HT-29 (cell line): ENCODE measurements around the gene LCP2. TPM values are rescaled to one million over a fixed set of nuclear protein-coding genes. Genes with fewer than 3 reads are reported as not detected.

Experiments
- DNase-seq: peaks from one replicate; pipeline ENCODE4 v3.0.0-alpha.2; 2015; ENCODE audit warnings: low spot score
- total RNA-seq: library from RNA; depleted of rRNA; stranded (reverse); fragments of >200 nt; shearing (Covaris generic); gene quantifications from 2 replicates; pipeline ENCODE4 v1.2.3, GENCODE V29; 2014

Gene LCP2
- total RNA-seq, 1 experiment from 2014 or later, result not detected

DNA sequence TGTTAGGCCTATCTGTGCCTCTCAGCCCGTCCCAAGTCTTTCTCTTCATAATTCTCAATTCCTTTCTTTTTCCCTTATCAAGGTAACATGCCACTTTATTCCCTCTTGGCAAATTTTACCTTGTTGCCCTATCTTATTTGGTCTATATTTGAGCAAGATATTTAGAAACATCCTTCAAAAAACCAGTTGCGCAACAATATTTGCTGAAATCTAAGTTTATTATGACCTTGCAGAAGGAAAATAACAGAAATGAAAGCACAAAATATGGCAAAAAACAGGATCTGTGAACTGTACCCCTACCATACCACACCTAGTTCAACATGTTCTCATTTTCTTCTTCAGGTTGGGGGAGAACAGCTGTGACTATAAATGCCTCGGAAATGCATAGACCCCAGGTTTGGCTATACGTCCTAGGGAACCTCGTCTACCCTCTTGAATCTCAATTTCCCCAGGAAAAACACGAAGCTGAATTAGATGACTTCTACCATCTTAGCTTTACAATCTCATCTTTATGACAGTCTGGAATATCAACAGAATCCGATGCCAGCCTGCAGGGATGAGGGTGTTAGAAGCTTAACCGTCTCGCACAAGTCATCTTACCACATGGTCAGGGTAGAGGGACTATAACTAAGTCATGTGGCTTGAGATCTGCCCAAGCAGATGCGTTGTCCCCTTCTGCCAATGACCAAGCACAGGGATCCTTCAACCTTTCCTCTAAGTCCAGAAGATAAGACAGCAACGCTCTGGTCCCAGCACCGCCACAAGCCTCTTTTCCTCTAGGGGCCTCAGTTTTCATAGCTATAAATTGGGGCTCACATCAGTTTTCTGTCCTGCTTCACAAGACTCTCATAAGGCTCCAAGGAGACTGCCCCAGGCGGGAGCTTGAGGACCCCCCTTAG, 1.3 kb downstream of the LCP2 start:
- DNase-seq, result no peak

DNA sequence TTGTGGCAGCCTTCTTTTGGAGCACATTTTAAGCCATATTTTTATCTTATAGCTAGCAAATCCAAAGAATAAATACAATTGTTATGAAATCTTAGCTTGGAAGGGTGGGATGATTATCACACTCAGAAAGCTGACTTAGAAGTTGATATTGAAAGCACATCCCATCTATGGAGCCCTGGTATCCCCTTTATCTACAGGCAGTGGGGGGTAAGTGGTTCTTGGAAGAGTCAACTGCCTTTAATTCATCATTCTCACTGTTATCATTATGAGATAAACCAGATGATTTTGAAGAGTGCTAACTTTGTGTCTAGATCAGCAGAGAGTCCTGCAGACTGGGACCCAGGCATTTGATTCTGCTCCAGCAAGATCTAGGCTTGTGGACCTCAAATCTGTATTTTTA, 3.0 kb downstream of the LCP2 start:
- no peak for DNase-seq

- no peak for DNase-seq
These were observed 3.5 kb downstream of the LCP2 start for GRCh38 chr5:170294057-170294456.

GRCh38 chr5:170293273-170293672, 4.3 kb downstream of the LCP2 start:
- no peak for DNase-seq

DNA sequence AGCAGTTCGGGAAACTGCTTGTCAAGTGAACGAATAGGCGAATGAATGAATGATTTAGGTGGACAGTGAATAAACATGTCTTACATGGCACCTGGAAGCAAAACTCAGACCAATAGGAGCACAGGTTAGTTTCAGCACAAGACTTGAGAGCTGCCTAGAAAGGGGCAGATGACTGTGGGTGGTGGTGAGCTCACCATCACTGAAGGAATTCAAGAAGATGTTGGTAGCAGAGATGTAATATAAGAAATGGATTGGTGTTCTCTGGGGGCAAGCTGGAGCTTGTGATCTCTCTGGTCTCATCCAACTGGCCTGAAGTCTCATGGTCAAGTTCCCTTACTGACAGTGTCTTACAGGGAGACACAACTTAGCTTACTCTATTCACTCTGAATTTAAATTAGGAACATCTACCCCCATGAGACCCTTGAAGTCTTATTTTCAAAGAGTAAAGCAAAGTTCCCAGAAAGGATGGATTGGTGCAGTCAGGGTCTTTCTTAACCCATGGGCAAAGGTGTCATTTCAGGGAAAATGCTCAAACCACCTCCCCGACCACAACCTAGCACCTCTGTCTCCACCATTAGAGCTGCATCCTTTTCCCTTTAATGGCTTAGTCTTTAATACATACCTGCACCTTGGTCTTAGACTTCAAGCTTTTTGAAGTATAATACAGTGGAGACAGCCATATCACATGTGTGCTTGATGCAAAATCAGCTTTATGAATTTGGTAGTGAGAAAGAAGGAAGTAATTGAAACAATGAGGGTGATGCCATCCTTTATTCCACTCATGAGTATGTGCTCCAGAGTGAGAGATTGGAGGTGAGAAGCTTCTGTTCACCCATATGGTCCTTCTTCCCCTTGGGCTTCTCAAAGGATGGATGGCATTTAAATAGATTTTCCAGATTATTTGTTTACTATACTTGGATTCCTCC, 5.1 kb downstream of the LCP2 start:
- no peak for DNase-seq

DNA sequence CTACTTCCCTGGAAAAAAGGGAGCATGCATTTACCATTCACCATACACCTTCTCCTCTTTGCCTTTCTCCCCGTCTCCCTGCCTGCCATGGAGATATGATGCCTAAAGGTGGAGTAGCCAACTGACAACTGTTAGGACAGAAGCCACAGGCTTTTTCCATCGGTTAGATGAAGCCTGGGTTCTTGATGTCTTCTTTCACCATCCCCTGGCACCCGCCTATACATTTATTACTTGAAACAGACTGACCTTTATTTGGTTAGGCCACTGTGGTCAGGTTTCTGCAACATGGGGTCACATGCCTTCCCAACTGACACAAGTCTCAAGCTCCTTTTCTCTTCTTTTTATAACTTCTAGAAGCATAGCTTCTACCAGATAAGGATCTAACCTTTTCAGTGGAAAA, 7.1 kb downstream of the LCP2 start:
- DNase-seq, result no peak

DNA sequence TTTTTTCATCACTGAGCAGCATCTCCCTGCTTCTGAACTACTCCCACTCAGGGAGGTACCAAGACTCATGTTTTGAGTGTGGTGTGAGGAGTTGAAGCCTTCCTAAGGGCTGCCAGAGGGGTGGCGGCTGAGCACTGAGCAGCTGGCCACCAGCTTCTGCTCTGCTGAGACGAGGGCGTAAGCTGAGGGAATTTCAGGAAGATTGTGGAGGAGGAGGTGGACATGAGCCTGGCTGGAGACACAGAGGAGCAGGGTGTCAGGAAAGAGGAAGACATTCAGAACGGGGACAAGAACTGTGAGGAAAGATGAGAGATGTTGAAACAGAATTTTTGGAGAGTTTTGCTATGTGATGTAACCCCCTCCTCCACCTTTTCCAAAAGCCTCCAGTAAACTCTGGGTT, 7.8 kb downstream of the LCP2 start:
- no peak for DNase-seq

GRCh38 chr5:170289121-170289520, 8.5 kb downstream of the LCP2 start:
- DNase-seq, result no peak

DNA sequence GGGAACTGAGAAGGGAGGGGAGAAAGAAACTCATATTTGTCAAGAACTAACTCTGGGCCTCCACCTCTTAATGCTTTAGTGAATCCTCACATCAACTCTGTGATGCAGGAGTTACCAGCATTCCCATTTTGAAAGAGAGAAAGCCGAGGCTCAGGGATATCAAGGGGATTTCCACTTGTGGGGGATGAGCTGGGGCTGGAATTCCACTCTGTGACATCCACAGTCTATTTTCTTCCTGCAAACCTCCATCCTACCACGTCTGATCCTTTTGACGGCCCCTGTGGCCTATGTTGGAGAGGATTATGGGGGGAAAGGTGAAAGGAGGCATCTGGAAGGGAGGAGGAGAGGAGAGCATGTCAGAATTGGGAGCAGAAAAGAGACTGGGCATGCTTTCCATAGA, 9.0 kb downstream of the LCP2 start:
- no peak for DNase-seq

DNA sequence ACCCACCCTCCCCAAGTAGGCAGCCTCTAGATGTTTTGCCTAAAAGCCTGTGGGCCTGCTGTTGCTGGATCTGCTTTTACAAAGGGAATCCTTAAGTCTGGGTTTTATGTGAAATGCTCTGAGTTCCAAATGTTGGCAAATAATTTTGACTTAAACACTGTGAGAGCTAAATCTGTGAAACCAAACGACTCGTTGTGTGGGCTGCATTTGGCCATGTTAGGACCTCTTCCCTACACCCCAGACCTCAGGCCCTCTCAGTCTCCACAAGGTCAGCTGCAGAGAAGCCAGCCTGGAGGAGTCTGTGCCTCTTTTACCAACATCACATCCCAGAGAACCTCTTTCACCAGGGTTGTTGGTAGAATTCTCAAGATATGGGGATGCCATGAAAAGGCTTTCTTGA, 9.4 kb downstream of the LCP2 start:
- no peak for DNase-seq

- DNase-seq, result no peak
These were observed 10.0 kb downstream of the LCP2 start for GRCh38 chr5:170287532-170287931.

- DNase-seq, result no peak
These were observed 11.1 kb downstream of the LCP2 start for GRCh38 chr5:170286386-170286925.

GRCh38 chr5:170285181-170285580, 12.4 kb downstream of the LCP2 start:
- DNase-seq, result no peak

DNA sequence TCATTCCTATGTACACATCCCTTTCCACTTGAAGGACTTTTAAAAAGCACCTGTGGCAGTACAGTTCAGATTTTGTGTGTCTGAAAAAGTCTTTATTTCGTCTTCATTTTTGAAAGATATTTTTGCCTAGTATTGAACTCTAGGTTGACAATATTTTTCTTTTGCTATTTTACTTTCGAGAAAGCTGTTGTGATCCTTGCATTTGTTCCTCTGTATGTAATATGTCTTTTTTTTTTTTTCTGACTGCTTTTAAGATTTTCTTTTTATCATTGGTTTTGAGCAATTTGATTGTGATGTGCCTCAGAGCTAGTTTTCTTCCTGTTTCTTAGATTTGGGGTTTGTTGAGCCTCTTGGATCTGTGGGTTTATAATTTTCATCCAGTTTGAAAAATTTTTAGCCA, 13.3 kb downstream of the LCP2 start:
- DNase-seq, result no peak

DNA sequence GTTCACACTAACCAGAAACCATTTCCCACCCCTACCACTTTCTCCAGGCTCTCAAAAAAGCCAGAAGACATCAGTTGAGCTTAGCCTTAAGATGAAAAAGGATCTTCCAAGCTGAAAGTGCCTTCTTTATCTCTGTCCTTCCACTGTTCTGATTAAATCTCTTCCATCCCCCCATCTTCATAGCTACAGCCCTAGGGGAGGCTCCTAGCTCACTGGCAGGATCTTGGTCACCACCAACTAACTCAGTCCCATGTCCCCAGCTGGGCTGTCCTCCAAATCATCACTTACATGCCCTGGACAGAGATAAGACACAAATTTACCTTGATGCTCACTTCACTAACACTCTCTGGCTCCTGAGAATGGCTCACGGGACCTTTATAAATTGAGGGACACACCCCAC, 14.3 kb downstream of the LCP2 start:
- DNase-seq, result no peak

GRCh38 chr5:170280011-170280493, 17.5 kb downstream of the LCP2 start:
- no peak for DNase-seq

- DNase-seq, result no peak
These were observed 18.1 kb downstream of the LCP2 start for GRCh38 chr5:170279459-170279817.

DNA sequence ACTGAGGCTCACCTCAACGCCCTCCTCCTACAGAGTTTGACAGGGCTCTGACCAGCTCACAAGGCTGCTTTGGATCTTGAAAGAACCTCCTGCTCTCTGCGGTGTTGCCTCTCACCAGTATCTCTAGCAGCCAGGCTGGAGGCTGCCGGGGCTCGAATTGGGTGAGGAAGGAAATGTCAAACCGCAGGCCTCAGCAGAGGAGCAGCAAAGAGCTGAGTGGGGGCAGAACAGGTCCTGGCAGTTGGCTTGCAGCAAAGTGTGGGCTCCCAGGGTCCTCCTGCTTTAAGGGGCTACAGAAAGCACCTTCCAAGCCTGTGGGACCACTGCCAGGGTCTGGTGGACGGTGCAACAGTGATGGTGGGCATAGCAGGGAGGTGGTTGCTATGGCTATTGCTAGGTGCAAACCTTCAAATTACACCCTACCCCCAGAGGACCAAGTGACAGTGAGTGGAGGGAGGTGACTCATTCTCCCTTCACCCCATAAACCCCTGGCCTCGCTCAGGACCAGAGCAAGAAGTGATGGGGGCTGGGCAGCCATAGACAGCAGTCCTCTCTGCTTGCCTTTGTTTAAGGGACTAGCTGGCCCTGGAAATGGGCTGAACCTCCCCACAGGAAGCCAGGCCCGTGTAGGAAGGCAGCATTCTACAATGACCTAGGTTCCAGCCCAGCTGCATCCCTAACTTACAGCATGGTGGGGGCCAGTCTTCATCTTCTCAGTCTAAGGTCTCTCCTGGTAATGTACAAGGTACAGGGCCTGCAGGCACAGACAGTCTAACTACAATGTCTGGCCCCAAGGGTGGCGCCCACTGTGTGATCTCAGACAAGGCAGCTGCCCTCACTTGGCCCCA, 18.7 kb downstream of the LCP2 start:
- DNase-seq, result no peak

GRCh38 chr5:170277867-170278281, 19.7 kb downstream of the LCP2 start:
- DNase-seq, result no peak

DNA sequence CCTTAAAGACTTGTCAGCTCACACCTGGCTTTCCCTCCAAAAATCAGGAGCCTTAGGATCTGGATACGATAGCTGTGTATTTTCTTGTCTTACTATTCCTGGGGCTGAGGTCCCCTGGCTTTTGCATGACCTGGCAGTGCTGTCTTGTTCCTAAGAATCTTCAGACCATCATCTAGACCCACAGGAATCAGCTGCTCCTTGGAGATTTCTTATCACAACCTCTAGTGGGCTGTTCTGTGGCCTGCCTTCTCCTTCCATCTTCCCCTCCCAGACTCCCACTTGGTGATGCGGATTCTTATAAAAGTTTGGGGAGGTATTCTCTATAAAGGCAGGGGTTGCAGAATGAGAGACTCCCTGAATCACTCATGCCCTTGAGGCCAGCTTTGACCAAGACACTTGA, 21.4 kb downstream of the LCP2 start:
- no peak for DNase-seq

- DNase-seq, result no peak
These were observed 22.1 kb downstream of the LCP2 start for GRCh38 chr5:170275376-170275994.
